Left forelimb (tissue), 1 donor: Measurements from ENCODE around the gene XRCC4.

Source experiments
- DNase-seq: peaks from one replicate; pipeline ENCODE4 v3.0.0-alpha.2; 2018; ENCODE audit warnings: low spot score

XRCC4 gene

GRCh38 chr5:83277154-83277553, 199.8 kb downstream of the XRCC4 start:
- DNase-seq, result no peak

- DNase-seq, result no peak
These were observed 200.6 kb downstream of the XRCC4 start for GRCh38 chr5:83277953-83278352.

GRCh38 chr5:83281176-83281575, 203.8 kb downstream of the XRCC4 start:
- no peak for DNase-seq

GRCh38 chr5:83281658-83282057, 204.3 kb downstream of the XRCC4 start:
- DNase-seq, result no peak

GRCh38 chr5:83283761-83284160, 206.4 kb downstream of the XRCC4 start:
- DNase-seq, result no peak

GRCh38 chr5:83285661-83286398, 208.5 kb downstream of the XRCC4 start:
- no peak for DNase-seq

- no peak for DNase-seq
These were observed 216.9 kb downstream of the XRCC4 start for GRCh38 chr5:83294246-83294645.

GRCh38 chr5:83299353-83299752, 222.0 kb downstream of the XRCC4 start:
- no peak for DNase-seq

- no peak for DNase-seq
These were observed 229.4 kb downstream of the XRCC4 start for GRCh38 chr5:83306572-83307241.

GRCh38 chr5:83312663-83313062, 235.3 kb downstream of the XRCC4 start:
- no peak for DNase-seq

- DNase-seq, result no peak
These were observed 236.1 kb downstream of the XRCC4 start for GRCh38 chr5:83313436-83313835.

GRCh38 chr5:83321483-83322055, 244.2 kb downstream of the XRCC4 start:
- DNase-seq, result no peak

GRCh38 chr5:83322273-83322924, 245.1 kb downstream of the XRCC4 start:
- DNase-seq, result no peak

- DNase-seq, result no peak
These were observed 246.3 kb downstream of the XRCC4 start for GRCh38 chr5:83323557-83324180.

GRCh38 chr5:83331842-83332241, 254.5 kb downstream of the XRCC4 start:
- DNase-seq, result no peak

GRCh38 chr5:83337453-83338035, 260.2 kb downstream of the XRCC4 start:
- DNase-seq, result no peak

- DNase-seq, result no peak
These were observed 263.2 kb downstream of the XRCC4 start for GRCh38 chr5:83340511-83340918.

GRCh38 chr5:83341815-83342334, 264.5 kb downstream of the XRCC4 start:
- DNase-seq, result no peak

GRCh38 chr5:83342465-83342864, 265.1 kb downstream of the XRCC4 start:
- no peak for DNase-seq

- DNase-seq, result no peak
These were observed 266.0 kb downstream of the XRCC4 start for GRCh38 chr5:83343299-83343698.

- DNase-seq, result no peak
These were observed 268.1 kb downstream of the XRCC4 start for GRCh38 chr5:83345423-83345822.
